GM12878 (cell line): Measurements from ENCODE around the gene PLEKHF1. TPM values are rescaled to one million over a fixed set of nuclear protein-coding genes. Genes with fewer than 3 reads are reported as not detected.

Experiments used
- HSF1 ChIP-seq: fragments of 150-350 bp; IDR thresholded peaks from 2 replicates; pipeline ENCODE4 v1.6.1; 2014; ENCODE audit warnings: mild to moderate bottlenecking, low read depth, low read length
- IKZF2 ChIP-seq, 2 experiments: fragments of 450-650 bp; IDR thresholded peaks; 2 replicates each; pipeline ENCODE4 v1.6.1; 2017; ENCODE audit warnings: mild to moderate bottlenecking in 2 of 2, moderate library complexity in 2 of 2
- POLR2A ChIP-seq: IDR thresholded peaks from 2 replicates; pipeline ENCODE4 v1.6.1; 2011; ENCODE audit warnings: low read depth, mild to moderate bottlenecking, low read length
- POLR2AphosphoS2 ChIP-seq: IDR thresholded peaks from 2 replicates; pipeline ENCODE4 v1.6.1; 2011; ENCODE audit warnings: low read depth, mild to moderate bottlenecking, low read length, improper control_type of control experiment, moderate library complexity
- ZBTB40 ChIP-seq: fragments of 450-650 bp; IDR thresholded peaks from 2 replicates; pipeline ENCODE4 v1.6.1; 2016; ENCODE audit warnings: mild to moderate bottlenecking, moderate library complexity, borderline replicate concordance
- polyA plus RNA-seq, 11 experiments: library from polyadenylated mRNA; depleted of rRNA in 4 of 11; unstranded in 6 of 11; stranded (reverse) in 5 of 11; fragments of >200 nt; fragmentation: Nextera tagmentation in 4 of 11; fragmentation: Illumina TruSeq in 1 of 11; extraction: Ambion mirVana in 4 of 11; extraction: Trizol in 1 of 11; gene quantifications; 1 replicate in 1 of 11; 2 replicates in 10 of 11; pipeline versions ENCODE4 v1.2.1 to v1.2.3, GENCODE V29; 2011 to 2016; ENCODE audit warnings: inconsistent platforms in 2 of 11, missing spikeins in 2 of 11, low read depth in 1 of 11
- total RNA-seq, 4 experiments: library from RNA; depleted of rRNA in 3 of 4; stranded (reverse); fragments of >200 nt in 3 of 4; fragmentation: Illumina TruSeq in 1 of 4; extraction: Trizol in 1 of 4; gene quantifications; 2 replicates each; pipeline versions ENCODE4 v1.2.1 to v1.2.3, GENCODE V29; 2013 to 2021
- TF ChIP-seq, protein P1 (sequence below): fragments of 450-650 bp; formaldehyde crosslinking; IDR thresholded peaks from 2 replicates; pipeline ENCODE4 v1.4.0; 2022; ENCODE audit warnings: mild to moderate bottlenecking, moderate library complexity
- TF ChIP-seq, protein P2 (sequence below): fragments of 450-650 bp; IDR thresholded peaks from 2 replicates; pipeline ENCODE4 v1.6.1; 2017; ENCODE audit warnings: antibody characterized with exemption, mild to moderate bottlenecking, moderate library complexity
- TF ChIP-seq, protein P3 (sequence below): IDR thresholded peaks from 2 replicates; pipeline ENCODE4 v1.6.1; 2012; ENCODE audit warnings: mild to moderate bottlenecking, low read depth, low read length

PLEKHF1 gene
- total and polyA plus RNA-seq, 10 of the 15 experiments (the other 5 are each of a cell fraction or from before 2014, with no cell fraction given): 0.10 to 20.3 (median 15.3) TPM

GRCh38 chr19:29687244-29687896 lies 22.1 kb downstream of the PLEKHF1 start (continued):
- TF ChIP-seq, protein P1, sequence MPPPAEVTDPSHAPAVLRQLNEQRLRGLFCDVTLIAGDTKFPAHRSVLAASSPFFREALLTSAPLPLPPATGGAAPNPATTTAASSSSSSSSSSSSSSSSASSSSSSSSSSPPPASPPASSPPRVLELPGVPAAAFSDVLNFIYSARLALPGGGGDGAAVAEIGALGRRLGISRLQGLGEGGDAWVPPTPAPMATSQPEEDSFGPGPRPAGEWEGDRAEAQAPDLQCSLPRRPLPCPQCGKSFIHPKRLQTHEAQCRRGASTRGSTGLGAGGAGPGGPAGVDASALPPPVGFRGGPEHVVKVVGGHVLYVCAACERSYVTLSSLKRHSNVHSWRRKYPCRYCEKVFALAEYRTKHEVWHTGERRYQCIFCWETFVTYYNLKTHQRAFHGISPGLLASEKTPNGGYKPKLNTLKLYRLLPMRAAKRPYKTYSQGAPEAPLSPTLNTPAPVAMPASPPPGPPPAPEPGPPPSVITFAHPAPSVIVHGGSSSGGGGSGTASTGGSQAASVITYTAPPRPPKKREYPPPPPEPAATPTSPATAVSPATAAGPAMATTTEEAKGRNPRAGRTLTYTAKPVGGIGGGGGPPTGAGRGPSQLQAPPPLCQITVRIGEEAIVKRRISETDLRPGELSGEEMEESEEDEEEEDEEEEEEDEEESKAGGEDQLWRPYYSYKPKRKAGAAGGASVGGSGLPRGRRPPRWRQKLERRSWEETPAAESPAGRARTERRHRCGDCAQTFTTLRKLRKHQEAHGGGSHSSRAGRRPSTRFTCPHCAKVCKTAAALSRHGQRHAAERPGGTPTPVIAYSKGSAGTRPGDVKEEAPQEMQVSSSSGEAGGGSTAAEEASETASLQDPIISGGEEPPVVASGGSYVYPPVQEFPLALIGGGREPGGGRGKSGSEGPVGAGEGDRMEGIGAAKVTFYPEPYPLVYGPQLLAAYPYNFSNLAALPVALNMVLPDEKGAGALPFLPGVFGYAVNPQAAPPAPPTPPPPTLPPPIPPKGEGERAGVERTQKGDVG (CRISPR knock-in tag): no peak
- TF ChIP-seq, protein P2, sequence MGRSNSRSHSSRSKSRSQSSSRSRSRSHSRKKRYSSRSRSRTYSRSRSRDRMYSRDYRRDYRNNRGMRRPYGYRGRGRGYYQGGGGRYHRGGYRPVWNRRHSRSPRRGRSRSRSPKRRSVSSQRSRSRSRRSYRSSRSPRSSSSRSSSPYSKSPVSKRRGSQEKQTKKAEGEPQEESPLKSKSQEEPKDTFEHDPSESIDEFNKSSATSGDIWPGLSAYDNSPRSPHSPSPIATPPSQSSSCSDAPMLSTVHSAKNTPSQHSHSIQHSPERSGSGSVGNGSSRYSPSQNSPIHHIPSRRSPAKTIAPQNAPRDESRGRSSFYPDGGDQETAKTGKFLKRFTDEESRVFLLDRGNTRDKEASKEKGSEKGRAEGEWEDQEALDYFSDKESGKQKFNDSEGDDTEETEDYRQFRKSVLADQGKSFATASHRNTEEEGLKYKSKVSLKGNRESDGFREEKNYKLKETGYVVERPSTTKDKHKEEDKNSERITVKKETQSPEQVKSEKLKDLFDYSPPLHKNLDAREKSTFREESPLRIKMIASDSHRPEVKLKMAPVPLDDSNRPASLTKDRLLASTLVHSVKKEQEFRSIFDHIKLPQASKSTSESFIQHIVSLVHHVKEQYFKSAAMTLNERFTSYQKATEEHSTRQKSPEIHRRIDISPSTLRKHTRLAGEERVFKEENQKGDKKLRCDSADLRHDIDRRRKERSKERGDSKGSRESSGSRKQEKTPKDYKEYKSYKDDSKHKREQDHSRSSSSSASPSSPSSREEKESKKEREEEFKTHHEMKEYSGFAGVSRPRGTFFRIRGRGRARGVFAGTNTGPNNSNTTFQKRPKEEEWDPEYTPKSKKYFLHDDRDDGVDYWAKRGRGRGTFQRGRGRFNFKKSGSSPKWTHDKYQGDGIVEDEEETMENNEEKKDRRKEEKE: no peak
- TF ChIP-seq HSF1: no peak
- TF ChIP-seq IKZF2 (IDR thresholded peaks at IDR 0.05): no peak
- TF ChIP-seq POLR2A: no peak
- TF ChIP-seq, protein P3, sequence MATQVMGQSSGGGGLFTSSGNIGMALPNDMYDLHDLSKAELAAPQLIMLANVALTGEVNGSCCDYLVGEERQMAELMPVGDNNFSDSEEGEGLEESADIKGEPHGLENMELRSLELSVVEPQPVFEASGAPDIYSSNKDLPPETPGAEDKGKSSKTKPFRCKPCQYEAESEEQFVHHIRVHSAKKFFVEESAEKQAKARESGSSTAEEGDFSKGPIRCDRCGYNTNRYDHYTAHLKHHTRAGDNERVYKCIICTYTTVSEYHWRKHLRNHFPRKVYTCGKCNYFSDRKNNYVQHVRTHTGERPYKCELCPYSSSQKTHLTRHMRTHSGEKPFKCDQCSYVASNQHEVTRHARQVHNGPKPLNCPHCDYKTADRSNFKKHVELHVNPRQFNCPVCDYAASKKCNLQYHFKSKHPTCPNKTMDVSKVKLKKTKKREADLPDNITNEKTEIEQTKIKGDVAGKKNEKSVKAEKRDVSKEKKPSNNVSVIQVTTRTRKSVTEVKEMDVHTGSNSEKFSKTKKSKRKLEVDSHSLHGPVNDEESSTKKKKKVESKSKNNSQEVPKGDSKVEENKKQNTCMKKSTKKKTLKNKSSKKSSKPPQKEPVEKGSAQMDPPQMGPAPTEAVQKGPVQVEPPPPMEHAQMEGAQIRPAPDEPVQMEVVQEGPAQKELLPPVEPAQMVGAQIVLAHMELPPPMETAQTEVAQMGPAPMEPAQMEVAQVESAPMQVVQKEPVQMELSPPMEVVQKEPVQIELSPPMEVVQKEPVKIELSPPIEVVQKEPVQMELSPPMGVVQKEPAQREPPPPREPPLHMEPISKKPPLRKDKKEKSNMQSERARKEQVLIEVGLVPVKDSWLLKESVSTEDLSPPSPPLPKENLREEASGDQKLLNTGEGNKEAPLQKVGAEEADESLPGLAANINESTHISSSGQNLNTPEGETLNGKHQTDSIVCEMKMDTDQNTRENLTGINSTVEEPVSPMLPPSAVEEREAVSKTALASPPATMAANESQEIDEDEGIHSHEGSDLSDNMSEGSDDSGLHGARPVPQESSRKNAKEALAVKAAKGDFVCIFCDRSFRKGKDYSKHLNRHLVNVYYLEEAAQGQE: no peak
- TF ChIP-seq POLR2AphosphoS2: no peak
- TF ChIP-seq ZBTB40: no peak
